GM18520 (cell line): ENCODE data around the gene PRDM16.

ENCODE experiments used
- ATAC-seq: cut with Tn5 transposase; IDR thresholded peaks from one replicate; pipeline ENCODE4 v1.9.1; 2021; ENCODE audit not compliant: unreplicated experiment

The PRDM16 gene

DNA sequence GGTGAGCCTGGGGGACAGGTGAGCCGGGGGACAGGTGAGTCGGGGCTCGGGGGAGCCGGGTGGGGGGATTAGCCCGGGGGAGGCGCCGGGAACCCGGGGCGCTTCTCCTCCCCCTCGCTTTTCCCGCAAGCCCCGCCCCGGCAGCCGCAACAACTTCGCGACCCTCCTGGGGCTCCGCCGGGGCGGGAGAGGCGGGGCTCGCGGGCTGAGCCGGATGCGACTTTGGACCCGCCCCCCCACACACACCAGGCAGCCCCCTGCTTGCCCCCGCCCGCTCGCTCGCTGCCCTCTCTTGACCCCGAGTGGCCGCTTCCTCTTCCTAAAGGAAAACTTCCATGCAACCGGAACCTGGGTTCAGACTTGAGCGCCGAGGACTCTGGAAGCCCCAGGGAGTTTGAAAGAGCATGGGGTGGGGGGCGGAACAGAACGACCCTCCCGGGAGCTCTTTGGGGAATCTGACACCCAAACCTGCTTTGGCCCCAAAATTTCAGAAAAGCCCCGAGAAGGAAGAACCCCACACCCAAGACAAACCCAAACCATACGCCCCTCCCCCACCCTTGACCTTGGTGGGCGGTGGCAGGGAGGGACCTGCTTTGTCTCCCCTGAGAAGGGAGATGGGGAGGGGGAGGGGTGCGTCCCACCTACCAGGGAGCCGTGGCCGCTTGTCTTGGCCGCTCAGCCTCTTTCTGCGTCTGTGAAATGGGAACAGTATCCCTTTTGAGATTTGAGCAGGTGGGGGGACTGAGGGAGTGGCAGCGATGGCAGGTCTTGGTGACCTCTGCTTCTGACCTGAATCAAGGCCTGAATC is 386.0 kb downstream of the PRDM16 start:
- no peak for ATAC-seq

DNA sequence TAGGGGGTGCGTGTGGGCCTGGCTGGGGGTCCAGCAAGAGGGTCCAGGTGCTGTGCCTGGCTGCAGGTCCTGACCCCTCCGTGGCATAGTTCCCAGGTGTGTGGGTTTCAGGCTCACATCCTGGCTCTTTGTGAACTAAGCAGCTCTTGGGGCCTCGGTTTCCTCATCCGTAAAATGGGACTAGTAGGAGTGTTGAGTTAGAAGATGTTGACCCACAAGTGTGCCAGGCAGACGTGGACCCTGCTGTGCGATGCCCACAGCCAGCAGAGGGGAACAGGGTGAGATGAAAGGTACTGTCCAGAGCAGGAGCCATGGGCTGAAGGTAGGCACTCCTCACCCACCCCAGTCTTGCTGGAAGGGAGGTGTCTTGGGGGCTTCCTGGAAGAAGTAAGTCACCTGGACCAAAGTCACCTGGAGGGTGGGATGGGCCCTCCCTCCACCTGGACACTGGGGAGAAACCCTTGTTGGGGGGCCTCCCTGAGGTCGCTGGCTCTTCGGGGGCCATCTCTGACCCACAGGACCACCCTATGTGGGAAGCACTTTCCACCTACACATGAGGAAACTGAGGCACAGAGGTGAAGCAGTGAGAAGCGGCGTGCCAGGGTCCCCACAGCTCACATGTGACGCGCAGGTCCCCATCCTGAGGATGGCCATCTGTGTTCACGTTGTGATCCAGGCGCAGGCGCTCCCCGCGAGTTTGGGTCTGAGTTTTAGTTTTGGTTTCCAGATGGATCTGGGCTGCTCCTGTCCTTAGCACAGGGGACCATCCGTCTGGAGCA is 386.9 kb downstream of the PRDM16 start:
- ATAC-seq: no peak

- ATAC-seq: no peak
Observed at GRCh38 chr1:3456449-3456963, 387.5 kb downstream of the PRDM16 start.

DNA sequence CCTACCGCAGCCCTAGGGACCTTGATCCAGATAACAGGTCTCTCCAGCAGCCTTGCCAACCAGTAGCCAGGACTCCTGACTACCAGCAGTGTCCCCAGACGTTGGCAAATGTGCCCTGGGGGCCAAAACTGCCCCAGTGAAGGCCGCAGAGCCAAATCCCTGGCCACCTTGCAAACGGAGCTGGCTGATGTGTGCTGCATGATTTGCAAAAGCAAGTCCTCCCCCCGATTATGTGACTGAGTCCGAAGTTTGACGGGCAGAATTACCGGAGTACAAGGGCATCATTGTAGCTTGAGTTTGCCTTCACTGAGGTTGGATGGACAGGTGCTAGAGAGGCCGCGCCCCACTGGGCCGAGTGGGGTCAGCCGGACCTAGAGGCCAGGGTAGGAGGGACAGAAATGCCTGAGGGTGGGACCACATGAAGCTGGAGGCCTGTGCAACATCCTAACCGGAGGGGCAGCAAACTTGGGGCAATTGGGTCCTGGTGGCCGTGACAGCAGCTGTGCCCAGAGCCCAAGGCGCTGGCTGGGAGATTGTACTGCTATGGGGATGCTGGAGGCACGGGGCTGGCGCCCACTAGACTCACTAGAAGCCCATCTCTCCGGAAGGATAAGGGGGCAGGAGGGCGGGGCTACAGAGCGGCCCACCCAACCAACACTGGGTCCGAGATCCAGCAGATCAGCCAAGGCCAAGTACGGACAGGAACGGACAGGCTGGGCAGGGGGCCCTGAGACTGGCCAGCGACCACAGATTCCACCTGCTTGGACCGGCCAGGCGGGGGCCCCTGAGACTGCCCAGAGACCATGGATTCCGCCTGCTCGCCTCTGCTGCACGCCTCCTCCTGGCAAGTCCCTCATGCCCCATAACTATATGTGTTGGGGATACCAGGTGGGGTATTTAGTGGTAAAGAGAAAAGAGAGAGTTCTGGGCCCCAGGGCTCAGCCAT is 388.2 kb downstream of the PRDM16 start:
- ATAC-seq: no peak

DNA sequence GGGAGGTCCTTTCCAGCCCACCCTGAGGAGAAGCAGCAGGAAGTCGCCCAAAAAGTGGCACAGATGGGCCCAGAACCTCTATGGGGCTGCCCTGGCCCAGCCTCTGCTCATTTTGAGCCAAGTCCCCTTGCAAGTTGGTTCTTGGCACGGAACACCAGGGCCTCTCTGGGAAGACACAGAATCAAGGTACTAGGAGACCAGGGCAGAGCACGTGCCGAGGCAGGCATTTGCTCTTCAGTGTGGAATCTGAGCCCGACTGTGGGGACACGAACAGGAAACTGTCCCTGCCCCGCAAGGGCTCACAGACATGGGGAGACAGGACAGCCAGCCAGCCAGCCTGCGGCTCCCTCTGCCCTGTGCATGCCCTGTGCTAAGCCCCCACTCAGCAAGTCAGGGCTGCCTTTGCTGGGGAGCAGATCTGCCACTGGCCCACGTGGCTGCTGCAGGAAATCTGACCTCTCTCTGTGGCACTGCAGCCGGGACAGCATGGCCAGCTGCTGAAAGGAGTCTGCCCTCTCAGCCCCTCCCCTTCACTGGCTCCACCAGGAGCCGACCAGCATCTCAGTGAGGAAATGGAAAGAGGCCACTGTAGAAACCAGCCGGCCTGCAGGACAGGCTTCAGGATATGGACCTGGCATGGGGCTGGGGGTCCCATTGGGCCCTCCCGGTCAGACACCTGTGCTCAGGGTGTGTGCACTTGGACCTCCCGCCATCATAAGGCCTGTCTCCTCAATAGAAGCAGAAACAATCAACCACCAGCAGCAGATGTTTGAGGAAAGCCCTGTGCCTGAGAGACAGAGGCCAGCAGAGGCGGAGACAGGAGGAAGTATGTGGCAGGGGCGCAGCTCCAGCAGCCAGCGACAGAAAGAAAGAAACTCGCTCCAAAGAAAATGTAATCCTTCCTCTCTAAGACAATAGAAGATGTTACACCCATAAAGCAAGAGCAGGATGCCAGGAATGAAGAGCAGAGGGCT is 389.2 kb downstream of the PRDM16 start:
- ATAC-seq: no peak

DNA sequence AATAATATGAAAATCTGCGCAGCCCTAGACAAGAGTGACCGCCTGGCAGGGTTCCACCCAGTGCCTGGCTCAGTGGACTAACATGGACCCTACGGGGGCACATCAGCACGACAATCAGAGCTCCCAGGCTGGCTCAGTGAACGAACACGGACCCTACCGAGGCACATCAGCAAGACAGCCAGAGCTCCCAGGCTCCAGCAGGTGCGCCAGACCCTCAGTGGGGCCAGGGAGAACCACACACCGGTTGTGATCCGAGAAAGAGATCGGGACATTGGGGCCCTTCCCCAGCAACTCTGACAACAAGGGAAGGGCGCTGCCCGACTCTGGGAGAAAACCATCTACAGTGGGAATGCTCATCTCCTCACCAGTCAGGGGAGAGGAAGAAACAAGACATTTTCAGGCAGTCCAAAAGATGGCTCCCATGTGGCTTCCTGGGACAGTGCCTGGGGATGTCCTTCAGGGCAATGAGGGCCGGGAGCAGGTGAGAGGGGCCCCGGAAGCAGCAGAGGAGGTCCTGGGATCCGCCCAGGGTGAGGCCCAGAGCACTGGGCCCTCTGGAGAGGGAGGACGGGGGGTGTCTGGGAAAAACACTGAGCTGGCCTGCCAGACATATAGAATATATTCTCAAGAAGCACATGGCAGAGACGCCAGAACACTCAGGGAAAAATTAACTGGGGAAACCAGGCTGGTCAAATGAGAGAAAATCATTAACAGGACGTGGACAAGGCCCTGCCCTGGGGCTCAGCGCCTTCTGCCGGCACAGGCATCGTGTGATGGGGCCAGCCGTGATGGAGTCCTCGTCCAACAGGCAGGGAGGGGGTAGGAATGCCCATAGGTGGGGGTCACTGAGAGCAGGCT is 390.3 kb downstream of the PRDM16 start:
- no peak for ATAC-seq

DNA sequence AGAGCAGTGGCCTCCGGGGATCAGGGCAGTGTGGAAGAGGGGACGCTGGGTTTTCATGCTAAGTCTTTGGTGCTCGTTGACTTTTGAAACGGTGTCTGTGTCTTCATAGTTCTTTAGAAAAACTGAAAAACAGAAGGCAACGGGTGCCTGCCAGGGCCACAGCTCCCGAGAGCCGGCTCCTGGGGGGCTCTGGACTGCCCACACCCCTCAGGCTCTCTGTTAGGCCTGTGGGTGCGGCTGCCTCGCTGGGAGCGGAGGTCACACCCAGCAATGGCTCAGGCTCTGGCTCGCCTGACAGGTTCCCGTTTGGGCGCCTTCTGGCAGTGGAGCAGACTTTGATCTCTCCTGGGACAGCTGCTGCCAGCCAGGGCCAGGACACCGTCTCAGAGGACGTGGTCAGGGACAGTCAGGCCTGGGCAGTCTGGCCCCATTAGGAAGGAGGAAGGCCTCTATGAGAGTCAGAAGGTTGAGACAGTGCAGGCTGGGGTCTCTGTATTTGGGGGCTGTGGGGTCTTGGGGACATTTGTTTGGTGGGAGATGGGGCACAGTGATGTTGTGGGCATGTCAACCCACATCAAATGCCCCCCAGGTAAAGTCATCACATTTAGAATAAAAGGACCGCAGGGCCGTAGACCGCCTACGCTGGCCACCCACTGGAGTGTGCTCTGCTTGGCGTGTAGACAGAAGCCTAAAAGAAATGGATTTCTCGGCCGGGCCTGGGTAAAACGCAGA is 391.1 kb downstream of the PRDM16 start:
- ATAC-seq: no peak

GRCh38 chr1:3460672-3461131 is 391.7 kb downstream of the PRDM16 start:
- no peak for ATAC-seq

DNA sequence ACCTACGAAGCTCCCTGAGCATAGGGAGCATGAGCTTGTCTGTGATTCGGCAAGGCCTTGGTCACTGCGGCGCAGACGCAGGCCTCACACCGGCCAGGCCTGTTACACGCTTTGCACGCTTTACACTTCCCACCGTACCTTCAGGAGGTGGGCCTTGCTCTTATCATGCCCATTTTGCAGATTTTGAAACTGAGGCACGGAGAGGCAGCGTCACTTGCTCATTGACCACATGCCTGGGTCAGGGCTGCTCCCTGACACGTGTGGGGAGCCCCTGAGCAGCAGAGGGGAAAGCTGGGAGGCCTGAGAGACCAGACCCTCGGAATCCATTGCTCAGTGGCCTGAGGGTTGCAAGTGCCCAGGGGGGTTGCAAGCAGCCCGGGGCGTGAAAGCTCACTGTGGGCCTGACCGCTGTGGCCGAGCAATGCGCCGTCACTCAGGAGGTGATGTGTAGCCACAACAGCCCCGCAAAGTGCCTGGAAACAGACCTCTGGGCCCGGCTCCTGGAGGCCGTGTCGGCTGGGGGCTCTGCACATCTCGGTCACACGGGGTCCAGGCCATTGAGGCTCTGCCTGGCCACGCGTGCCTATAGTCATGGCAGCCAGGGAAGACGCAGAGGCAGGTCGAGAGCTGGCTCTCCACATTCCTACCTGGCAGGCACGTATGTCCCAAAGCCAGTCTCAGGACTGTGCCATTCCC is 392.4 kb downstream of the PRDM16 start:
- no peak for ATAC-seq

DNA sequence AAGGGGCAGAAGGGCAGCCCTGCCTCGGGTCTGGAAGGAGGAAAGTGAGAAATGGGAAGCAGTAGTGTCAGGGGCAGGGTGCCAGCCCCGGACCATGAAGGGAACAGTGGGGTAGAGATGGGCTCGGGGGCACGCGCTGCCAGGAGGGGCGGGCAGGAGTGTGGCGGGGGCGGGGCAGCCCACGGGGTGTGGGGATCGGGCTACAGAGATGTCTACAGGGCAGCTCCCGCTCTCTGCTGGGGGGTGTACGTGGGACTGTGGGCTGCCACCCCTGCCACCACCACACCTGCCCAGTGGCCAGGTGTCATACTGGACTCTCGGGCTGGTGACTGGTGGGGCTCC is 392.9 kb downstream of the PRDM16 start:
- no peak for ATAC-seq

DNA sequence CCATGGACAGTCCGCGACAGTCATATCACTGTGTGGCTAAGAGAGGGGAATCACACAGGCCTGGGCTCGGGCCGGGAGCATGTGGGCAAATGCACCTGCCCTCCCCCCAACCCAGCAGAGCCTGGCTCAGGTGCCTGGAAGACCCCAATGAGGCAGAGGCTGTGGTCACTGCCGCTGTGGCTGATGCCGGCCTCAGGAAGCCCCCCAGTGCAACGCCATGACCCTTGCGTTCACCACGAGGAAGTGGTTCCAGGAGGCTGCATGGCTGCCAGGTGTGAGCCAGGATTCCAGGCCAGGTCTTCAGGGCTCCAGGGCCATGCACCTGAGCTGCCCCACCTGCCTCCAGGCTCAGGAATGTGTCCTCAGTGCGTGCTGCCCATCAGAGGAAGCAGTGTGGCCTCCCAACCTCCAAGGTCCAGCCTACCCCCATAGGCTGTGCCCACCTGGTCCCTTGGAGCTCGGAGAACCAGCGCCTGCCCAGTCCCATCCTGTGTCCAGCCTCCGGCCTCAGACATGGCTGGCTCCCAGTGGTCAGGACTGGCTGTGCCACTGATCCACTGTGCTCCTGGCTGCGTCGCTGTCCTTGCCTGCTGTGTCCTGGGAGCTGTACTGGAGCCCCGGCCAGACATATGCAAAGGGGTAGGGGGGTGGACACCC is 393.5 kb downstream of the PRDM16 start:
- ATAC-seq: no peak

GRCh38 chr1:3463013-3463385 is 394.0 kb downstream of the PRDM16 start:
- ATAC-seq: no peak

GRCh38 chr1:3463408-3463863 is 394.4 kb downstream of the PRDM16 start:
- no peak for ATAC-seq

GRCh38 chr1:3463891-3464648 is 395.1 kb downstream of the PRDM16 start:
- ATAC-seq: no peak

GRCh38 chr1:3464649-3465025 is 395.6 kb downstream of the PRDM16 start:
- no peak for ATAC-seq
